Effector CD4-positive, alpha-beta T cell (primary cell): Measurements from ENCODE around the gene AGFG1.

Source experiments
- DNase-seq: peaks from one replicate; pipeline ENCODE4 v3.0.0-alpha.2; 2020

Gene AGFG1

GRCh38 chr2:227461811-227462461 is 10.0 kb upstream of the AGFG1 start:
- DNase-seq: no peak

DNA sequence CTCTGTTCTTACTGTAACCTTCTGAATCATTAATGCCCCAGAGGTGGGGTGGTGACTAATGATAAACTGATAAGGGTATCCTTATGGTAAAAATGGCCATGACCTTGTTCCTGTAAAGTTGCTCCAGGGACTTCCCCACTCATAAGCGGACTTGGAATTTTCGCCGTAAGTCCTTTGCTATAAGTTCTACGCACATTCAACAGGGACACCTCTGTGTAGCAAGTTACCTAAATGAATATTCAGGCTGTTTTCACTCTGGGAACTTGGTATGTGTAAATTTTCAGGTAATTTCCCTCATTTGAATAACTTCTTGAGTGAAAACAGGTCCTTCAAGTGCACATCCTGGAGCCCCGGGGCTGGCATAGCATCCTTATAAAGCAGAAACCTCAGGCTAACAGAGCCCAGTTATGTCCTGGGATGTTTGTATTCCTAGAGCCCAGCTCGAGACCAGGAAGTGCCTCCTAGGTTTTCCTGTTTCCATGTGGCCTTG is 9.4 kb upstream of the AGFG1 start:
- DNase-seq: no peak

DNA sequence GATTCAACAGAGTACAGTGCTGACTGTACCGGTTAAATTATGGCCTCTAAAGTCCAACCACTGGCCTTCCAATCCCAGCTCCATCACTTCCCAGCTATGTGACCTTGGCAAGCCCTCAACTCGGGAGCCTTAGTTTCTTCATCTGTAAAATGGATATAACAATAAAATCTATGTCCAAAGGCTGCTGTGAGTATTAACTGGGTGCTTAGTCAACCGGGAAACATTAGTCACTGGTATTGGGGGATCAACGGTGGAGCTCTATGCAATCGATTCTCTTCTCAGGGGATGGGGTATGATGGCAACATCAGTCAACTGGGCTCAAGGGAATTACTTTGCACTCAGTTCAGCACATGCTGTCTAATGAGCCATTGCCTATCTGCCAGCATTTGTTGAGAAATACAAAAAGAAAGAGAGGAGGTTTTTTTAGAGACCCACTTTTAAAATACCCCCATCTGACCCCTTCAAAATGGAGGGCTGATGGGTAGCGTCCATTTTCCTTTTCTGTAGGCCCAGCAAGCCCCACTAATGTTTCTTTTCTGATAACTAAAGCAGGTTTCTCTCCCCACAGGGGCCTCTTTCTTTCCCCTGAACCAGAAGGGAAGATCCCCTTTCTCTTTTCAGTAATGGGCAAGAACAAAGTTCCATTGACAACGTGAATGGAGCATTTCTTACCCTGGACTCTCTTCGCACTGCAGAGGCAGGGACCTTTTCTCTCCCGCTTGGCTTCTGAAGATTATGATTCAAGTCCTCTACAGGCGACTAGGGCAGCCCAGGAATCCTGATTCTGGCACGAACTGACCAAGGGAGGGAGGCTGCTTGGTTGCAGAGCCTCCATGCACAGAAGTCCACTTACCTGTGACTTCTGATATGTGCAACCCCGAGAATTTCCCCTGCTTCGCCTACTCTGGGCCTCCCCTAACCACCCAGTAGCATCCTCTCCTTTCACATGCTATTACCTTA is 8.7 kb upstream of the AGFG1 start:
- DNase-seq: no peak

DNA sequence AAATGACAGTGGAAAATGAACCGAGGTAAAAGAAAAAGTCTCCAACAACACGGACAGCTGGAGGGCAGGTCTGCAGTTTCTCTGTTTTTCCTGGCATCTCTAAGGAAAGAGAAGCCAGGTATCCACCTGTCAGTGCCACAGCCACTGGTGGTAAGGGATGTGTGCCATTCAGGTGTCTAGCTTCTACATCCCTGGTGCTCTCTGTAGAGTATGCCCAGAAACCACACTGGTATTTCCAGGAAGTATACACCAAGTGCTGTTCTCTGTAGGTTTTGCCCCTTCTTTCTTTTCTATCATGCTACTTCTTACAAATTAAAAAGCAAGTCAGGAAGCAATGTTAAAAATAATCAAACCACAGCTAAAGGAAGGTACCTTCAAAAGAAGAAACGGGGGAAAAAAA is 7.6 kb upstream of the AGFG1 start:
- DNase-seq: no peak

GRCh38 chr2:227464851-227465250 is 7.1 kb upstream of the AGFG1 start:
- no peak for DNase-seq

DNA sequence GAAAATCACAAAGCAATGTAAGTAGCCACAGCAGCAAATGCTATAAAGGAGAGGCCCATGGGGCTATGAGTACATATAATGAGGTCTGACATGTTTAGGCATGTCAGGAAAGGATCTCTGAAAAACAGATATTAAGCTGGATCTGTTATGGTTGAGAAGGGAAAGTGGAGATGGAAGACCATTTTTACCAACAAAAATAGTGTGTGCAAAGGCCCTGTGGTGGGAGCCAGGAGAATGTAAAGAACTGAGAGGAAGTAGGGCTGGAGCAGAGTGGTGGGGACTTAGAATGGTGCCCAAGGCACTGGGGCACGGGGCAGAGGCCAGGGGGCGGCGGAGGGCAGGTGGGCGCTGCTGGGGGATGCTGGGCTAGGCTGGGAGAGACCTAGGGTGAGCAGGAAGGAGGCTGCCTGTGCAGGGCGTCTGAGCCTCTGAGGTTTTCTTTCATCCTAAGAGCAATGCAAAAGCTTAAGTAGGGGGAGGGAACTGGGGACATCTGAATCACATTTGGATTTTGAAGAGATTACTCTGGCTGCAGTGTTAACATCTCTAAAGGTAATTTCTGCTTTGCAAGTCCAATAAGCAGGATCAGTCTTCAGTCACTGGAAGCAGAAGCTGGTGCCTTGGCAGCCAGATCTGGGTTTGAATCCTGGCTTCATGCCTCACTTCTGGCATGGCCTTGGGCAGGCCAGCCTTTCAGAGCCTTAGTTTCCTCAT is 4.9 kb upstream of the AGFG1 start:
- no peak for DNase-seq

DNA sequence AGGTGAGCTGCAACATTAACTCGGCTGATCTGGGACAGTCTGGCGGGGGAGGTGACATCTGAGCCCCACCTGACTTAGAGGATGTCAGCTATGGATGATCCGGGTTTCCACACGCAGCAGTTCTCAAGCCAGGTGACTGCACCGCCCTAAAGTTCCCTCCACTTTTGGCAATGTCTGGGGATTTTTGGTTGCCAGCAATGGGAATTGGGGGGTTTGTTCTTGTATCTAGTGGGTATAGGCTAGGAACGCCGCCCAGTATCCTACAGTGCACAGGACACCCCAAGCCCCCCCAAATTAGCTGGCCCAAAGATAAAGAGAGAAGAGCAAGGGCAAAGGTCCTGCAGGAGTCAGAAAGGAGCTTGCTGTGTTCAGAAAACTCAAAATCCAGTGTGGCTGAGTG is 544 bp upstream of the AGFG1 start:
- no peak for DNase-seq

GRCh38 chr2:227472265-227473121 is 537 bp downstream of the AGFG1 start:
- peak; percentile 37 for DNase-seq

DNA sequence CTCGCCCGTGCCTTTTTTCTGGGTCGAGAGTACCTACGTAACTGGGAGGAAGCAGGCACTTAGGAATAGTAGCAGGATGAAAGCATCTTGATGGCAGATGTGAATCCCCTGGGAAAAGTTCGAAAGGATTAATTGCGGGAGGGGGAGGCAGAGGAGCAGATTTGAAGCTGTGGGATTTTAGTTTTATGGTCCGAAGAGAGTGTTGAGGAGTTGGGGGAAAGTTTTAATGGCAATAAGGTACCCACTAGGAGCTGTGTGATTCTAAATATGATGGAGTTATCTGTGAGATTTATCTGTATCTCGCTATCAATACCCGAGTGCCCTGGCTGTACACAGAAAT is 1.1 kb downstream of the AGFG1 start:
- no peak for DNase-seq

GRCh38 chr2:227473806-227474205 is 1.9 kb downstream of the AGFG1 start:
- no peak for DNase-seq

- no peak for DNase-seq
These were observed 2.5 kb downstream of the AGFG1 start for GRCh38 chr2:227474410-227474809.

DNA sequence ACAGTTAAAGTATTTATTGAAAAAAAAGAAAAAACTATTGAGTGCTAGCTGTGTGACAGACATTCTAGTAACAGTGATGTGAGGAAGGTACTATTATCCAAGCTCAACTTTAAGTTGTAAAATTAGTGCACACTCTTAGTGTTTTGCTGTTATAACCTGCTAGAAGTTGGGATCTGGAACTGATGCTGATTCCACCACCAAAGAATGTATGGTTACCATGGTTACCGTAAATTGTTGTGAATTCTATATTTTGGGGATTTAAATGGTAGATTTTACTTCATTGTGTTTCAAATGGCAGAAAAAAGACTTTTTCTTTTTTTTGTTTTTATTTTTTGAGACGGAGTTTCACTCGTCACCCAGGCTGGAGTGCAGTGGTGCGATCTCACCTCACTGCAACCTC is 5.3 kb downstream of the AGFG1 start:
- DNase-seq: no peak

- no peak for DNase-seq
These were observed 8.0 kb downstream of the AGFG1 start for GRCh38 chr2:227479865-227480475.

DNA sequence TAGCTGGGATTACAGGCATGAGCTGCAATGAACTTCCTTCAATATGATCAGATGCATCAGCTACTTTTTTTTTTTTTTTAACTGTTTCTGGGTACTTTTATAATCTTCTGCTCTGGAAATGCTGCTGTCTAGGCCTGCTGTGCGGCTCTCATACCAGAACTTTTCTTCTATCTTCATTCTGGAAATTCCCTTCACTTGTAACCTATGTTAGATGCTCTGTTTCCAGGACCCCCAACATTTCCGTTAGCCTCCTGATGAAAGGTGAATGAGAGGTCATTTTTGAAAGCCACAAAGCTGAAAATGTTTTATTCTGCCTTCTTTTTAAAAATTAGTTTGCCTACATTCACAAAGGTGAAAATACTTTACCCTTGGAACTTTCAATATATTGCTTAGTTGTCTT is 8.6 kb downstream of the AGFG1 start:
- DNase-seq: no peak

GRCh38 chr2:227482638-227483340 is 10.8 kb downstream of the AGFG1 start:
- DNase-seq: no peak

- DNase-seq: no peak
These were observed 13.5 kb downstream of the AGFG1 start for GRCh38 chr2:227485429-227485828.

GRCh38 chr2:227486688-227487087 is 14.7 kb downstream of the AGFG1 start:
- no peak for DNase-seq

DNA sequence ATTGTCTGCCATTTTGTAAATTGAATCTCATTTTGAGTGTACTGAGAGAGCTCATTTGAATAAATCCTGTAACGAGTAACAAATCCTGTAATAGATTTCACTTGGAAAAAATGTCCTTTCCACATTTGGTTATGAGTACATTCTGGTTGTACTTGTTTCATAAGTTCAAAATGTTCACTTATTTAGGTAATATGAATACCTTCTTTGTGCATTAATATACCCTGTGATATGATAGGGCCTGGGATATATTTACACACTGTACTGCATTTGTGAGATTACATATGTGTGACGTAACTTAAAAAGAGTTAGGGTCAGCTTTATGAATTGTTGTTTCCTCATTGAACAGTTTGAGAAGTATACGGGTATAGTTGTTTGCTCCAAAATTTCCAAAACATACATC is 16.1 kb downstream of the AGFG1 start:
- DNase-seq: no peak

DNA sequence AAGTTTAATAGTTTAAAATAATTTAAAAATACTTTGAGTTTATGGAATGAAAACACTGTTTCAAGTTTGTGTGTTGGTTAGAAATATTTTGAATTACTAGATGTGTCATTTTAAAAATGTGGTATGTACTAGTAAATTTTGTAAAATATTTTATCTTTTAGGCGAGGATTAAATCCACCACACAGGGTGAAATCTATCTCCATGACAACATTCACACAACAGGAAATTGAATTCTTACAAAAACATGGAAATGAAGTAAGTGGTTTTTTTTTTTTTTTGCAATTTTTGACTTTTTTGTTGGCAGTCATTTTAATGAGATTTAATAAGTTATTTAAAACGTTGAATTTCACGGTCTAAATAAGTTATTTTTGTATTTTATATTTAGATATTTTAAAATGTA is 19.4 kb downstream of the AGFG1 start:
- DNase-seq: no peak

GRCh38 chr2:227493524-227493923 is 21.6 kb downstream of the AGFG1 start:
- no peak for DNase-seq

GRCh38 chr2:227497158-227497557 is 25.2 kb downstream of the AGFG1 start:
- no peak for DNase-seq
